ENCODE data around the gene ST6GALNAC3. TPM values are rescaled to one million over a fixed set of nuclear protein-coding genes. Genes with fewer than 3 reads are reported as not detected.

The ST6GALNAC3 gene
- total RNA-seq, 1 experiment from 2014 or later: 4.1 TPM

- Histone ChIP-seq H3K36me3 (replicated peaks; ENCODE audit: control insufficient read depth, insufficient read depth, low read length) (no peaks in the 10 kb centered on the region), H3K4me3 (ENCODE audit: insufficient read depth, low read depth, low read length) (no peak overlapping the region), H3K27me3 (ENCODE audit: control insufficient read depth, insufficient read depth, low read length) (no peaks in the 10 kb centered on the region)
- DNase-seq: no peak
These were observed 183.3 kb downstream of the ST6GALNAC3 start for GRCh38 chr1:76257823-76258222.

GRCh38 chr1:76259270-76259669 is 184.7 kb downstream of the ST6GALNAC3 start:
- Histone ChIP-seq H3K27me3 (ENCODE audit: control insufficient read depth, insufficient read depth, low read length) (no peaks in the 10 kb centered on the region), H3K4me3 (ENCODE audit: insufficient read depth, low read depth, low read length) (no peak overlapping the region), H3K36me3 (replicated peaks; ENCODE audit: control insufficient read depth, insufficient read depth, low read length) (no peaks in the 10 kb centered on the region)
- DNase-seq: no peak

- no peaks in the 10 kb centered on the region for H3K27me3 ChIP-seq (ENCODE audit: control insufficient read depth, insufficient read depth, low read length)
- DNase-seq: no peak
- no peaks in the 10 kb centered on the region for H3K36me3 ChIP-seq (replicated peaks; ENCODE audit: control insufficient read depth, insufficient read depth, low read length)
- no peak overlapping the region for H3K4me3 ChIP-seq (ENCODE audit: insufficient read depth, low read depth, low read length)
These were observed 185.7 kb downstream of the ST6GALNAC3 start for GRCh38 chr1:76260279-76260678.

GRCh38 chr1:76262601-76263000 is 188.1 kb downstream of the ST6GALNAC3 start:
- Histone ChIP-seq H3K36me3 (replicated peaks; ENCODE audit: control insufficient read depth, insufficient read depth, low read length) (no peaks in the 10 kb centered on the region), H3K27me3 (ENCODE audit: control insufficient read depth, insufficient read depth, low read length) (no peaks in the 10 kb centered on the region), H3K4me3 (ENCODE audit: insufficient read depth, low read depth, low read length) (no peak overlapping the region)
- DNase-seq: no peak

DNA sequence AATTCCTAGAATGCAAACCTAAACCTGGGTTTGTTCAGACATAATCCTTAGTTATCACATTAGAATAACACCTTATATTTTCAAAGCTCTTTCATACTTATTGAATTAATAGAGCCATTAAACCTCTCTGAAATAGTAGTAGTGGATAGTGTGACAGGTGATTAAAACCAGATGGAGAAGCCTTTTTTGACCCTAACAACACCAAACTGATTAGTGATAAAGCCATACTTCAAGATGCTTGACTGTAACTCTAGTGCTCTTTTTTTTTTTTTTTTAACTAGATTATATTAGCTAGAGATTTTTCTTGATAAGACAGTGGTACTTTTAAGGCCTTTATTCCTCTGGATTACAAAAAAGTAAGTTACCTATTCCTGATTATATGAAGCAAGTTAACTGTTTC is 190.1 kb downstream of the ST6GALNAC3 start:
- no peaks in the 10 kb centered on the region for H3K27me3 ChIP-seq (ENCODE audit: control insufficient read depth, insufficient read depth, low read length)
- H3K36me3 ChIP-seq (replicated peaks; ENCODE audit: control insufficient read depth, insufficient read depth, low read length): no peaks in the 10 kb centered on the region
- DNase-seq: no peak
- no peak overlapping the region for H3K4me3 ChIP-seq (ENCODE audit: insufficient read depth, low read depth, low read length)

- Histone ChIP-seq H3K36me3 (replicated peaks; ENCODE audit: control insufficient read depth, insufficient read depth, low read length) (no peaks in the 10 kb centered on the region), H3K27me3 (ENCODE audit: control insufficient read depth, insufficient read depth, low read length) (no peaks in the 10 kb centered on the region), H3K4me3 (ENCODE audit: insufficient read depth, low read depth, low read length) (no peak overlapping the region)
- no peak for DNase-seq
These were observed 192.2 kb downstream of the ST6GALNAC3 start for GRCh38 chr1:76266762-76267161.

GRCh38 chr1:76267631-76268030 is 193.1 kb downstream of the ST6GALNAC3 start:
- Histone ChIP-seq H3K36me3 (replicated peaks; ENCODE audit: control insufficient read depth, insufficient read depth, low read length) (no peaks in the 10 kb centered on the region), H3K27me3 (ENCODE audit: control insufficient read depth, insufficient read depth, low read length) (no peaks in the 10 kb centered on the region), H3K4me3 (ENCODE audit: insufficient read depth, low read depth, low read length) (no peak overlapping the region)
- no peak for DNase-seq

DNA sequence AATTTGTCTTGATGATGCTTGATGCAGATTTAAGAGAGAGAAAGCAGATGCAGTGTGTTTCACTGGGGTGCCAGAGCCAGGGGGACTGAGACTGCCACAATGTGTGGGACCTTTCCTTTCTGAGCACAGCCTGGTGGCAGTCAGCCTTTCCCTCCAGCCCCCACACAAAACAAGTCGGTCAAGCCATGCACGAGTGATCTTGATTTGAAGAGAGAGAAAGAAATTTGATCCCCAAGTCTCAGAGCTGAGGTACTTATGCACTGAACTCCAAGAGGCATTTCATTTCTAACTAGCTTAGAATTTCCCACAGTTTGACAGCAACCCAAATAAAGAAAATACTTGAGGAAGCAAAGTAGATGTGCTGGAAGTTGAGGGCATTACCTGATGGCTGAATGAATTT is 193.8 kb downstream of the ST6GALNAC3 start:
- Histone ChIP-seq H3K4me3 (ENCODE audit: insufficient read depth, low read depth, low read length) (no peak overlapping the region), H3K36me3 (replicated peaks; ENCODE audit: control insufficient read depth, insufficient read depth, low read length) (no peaks in the 10 kb centered on the region), H3K27me3 (ENCODE audit: control insufficient read depth, insufficient read depth, low read length) (no peaks in the 10 kb centered on the region)
- DNase-seq: no peak

DNA sequence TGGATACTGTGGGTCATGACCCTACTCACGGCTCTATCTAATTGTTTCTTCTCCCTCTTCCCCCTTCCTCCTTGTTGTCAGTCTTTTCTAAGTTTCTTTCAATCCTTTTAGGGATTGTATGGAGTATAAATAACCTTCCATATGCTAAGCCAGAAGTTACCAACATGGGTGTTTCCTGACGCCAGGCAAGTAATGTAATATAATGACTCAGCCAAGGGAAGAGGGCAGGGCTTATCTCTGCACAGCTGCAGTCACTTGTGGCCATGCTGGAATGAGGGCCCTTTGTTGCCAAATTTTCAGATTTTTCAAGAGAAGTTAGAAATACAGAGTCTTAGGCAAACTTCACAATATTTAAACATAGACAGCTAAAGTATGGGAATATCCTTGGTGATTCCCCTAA is 194.6 kb downstream of the ST6GALNAC3 start:
- no peak for DNase-seq
- no peaks in the 10 kb centered on the region for H3K27me3 ChIP-seq (ENCODE audit: control insufficient read depth, insufficient read depth, low read length)
- H3K36me3 ChIP-seq (replicated peaks; ENCODE audit: control insufficient read depth, insufficient read depth, low read length): no peaks in the 10 kb centered on the region
- H3K4me3 ChIP-seq (ENCODE audit: insufficient read depth, low read depth, low read length): no peak overlapping the region

DNA sequence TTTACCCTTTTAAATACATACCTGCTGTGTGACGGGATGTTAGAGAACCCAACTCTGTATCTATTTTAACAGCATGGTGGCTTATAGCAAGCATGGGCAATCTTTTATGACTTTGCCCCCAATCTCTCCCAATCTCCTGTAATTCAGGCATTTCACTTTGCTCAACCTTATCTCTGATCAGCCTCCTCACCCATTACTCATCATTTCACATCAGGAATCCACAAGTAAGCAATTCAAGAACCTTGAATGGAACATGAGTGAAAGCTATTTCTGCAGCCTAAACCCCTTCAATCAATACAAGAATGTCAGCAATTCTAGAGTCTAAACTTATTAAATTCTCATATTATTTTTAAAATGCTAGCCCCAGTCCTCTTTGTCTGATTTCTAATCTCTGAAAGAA is 199.8 kb downstream of the ST6GALNAC3 start:
- DNase-seq: no peak
- Histone ChIP-seq H3K36me3 (replicated peaks; ENCODE audit: control insufficient read depth, insufficient read depth, low read length) (no peaks in the 10 kb centered on the region), H3K4me3 (ENCODE audit: insufficient read depth, low read depth, low read length) (no peak overlapping the region), H3K27me3 (ENCODE audit: control insufficient read depth, insufficient read depth, low read length) (no peaks in the 10 kb centered on the region)

DNA sequence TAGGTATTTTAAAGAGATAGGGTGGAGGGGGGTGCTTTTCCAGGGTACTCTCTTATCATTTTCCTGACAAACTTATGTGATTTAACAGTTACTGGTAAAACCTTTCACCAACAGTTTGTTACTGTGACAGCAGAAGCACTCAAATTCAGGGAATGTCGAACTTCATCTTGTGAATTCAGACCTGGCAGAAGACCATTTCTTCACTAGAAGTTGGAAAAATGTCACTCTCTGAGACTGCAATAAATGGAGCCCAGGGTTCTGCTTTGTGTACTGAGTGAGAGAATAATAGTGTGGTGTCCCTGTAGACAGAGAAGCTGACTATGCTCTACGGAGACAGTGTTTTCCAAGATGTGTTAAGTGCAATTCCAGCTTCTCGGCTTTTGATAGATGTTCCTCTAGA is 200.2 kb downstream of the ST6GALNAC3 start:
- H3K4me3 ChIP-seq (ENCODE audit: insufficient read depth, low read depth, low read length): no peak overlapping the region
- no peaks in the 10 kb centered on the region for H3K27me3 ChIP-seq (ENCODE audit: control insufficient read depth, insufficient read depth, low read length)
- no peaks in the 10 kb centered on the region for H3K36me3 ChIP-seq (replicated peaks; ENCODE audit: control insufficient read depth, insufficient read depth, low read length)
- no peak for DNase-seq

DNA sequence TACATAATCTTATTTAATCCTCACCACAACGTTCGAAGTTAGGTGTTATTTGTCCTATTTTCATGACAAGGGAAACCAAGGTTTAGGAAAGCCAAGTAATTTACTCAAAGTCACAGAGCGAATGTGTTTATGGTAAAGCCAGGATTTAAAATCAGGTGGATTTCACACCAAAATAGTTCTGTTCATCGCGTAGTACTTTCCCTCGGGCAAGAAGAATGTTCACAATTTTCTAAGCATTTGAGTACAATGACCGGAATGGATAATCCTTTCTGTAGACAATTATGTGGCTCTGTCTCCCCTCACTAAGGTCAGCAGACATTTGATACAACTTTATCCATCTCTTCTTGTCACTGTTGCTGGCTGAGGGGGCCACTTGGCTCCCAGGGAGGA is 204.2 kb downstream of the ST6GALNAC3 start:
- no peak overlapping the region for H3K4me3 ChIP-seq (ENCODE audit: insufficient read depth, low read depth, low read length)
- H3K27me3 ChIP-seq (ENCODE audit: control insufficient read depth, insufficient read depth, low read length): no peaks in the 10 kb centered on the region
- no peak for DNase-seq

GRCh38 chr1:76279101-76279748 is 204.7 kb downstream of the ST6GALNAC3 start:
- Histone ChIP-seq H3K4me3 (ENCODE audit: insufficient read depth, low read depth, low read length) (no peak overlapping the region), H3K36me3 (replicated peaks; ENCODE audit: control insufficient read depth, insufficient read depth, low read length) (no peaks in the 10 kb centered on the region), H3K27me3 (ENCODE audit: control insufficient read depth, insufficient read depth, low read length) (no peaks in the 10 kb centered on the region)
- no peak for DNase-seq

More for the DNA sequence above, 204.2 kb downstream of the ST6GALNAC3 start:
- no peaks in the 10 kb centered on the region for H3K36me3 ChIP-seq (replicated peaks; ENCODE audit: control insufficient read depth, insufficient read depth, low read length)

- DNase-seq: no peak
- Histone ChIP-seq H3K27me3 (ENCODE audit: control insufficient read depth, insufficient read depth, low read length) (no peaks in the 10 kb centered on the region), H3K36me3 (replicated peaks; ENCODE audit: control insufficient read depth, insufficient read depth, low read length) (no peaks in the 10 kb centered on the region), H3K4me3 (ENCODE audit: insufficient read depth, low read depth, low read length) (no peak overlapping the region)
These were observed 206.8 kb downstream of the ST6GALNAC3 start for GRCh38 chr1:76281306-76281705.

DNA sequence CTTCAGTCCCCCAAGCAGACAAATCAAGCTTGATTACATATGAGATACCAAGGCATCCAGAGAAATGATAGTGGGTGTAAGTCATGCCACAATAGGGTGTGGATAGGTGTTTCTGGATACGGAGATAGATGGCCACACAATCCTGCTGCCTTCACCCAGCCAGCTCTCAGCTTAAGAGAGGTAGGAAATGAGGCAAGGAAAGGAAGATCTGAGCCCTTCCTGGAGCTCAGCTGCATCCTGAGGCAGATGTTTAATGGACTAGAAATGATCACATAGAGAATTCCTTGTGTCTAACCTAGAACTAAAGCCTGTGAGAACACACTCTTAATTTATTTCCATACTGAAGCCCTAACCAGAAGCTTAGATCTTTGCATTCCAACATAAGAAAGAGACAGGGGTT is 210.3 kb downstream of the ST6GALNAC3 start:
- Histone ChIP-seq H3K36me3 (replicated peaks; ENCODE audit: control insufficient read depth, insufficient read depth, low read length) (no peaks in the 10 kb centered on the region), H3K4me3 (ENCODE audit: insufficient read depth, low read depth, low read length) (no peak overlapping the region), H3K27me3 (ENCODE audit: control insufficient read depth, insufficient read depth, low read length) (no peaks in the 10 kb centered on the region)
- DNase-seq: no peak

DNA sequence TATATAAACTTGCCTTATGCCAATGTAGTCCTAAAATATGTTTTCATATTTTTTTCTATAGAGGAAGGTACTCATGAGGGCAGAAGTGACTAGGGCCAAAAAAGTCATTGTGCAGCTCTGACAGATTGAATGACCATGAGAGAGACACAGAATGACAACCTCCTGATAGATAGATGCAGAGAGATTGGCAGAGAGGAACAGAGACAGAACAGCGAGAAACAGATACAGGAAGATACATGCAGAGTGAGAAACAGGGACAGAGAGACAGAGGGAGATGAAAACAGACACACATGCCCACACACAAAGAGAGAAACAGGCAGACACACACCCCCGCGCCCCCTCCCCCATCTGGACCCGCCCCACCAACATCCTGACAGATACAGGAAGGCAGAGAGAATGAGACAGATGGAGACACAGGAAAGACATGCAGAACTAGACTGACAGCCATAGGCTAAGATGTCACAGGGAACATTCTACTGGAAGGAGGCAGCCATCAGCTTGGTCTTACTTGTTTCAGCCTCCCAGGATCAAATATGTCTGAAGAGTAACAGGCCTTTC is 211.1 kb downstream of the ST6GALNAC3 start:
- Histone ChIP-seq H3K4me3 (ENCODE audit: insufficient read depth, low read depth, low read length) (no peak overlapping the region), H3K27me3 (ENCODE audit: control insufficient read depth, insufficient read depth, low read length) (no peaks in the 10 kb centered on the region), H3K36me3 (replicated peaks; ENCODE audit: control insufficient read depth, insufficient read depth, low read length) (no peaks in the 10 kb centered on the region)
- no peak for DNase-seq
